UCSD-AML1 (cell line): ENCODE measurements around the gene HIPK4.
A peak's percentile ranks its signal among the peaks of the same experiment; 100 is the strongest.
"Not testable (repeated sequence)": the region's sequence is repeated elsewhere in the genome, so short reads cannot be mapped to it uniquely, and the experiment has no call there.

Experiments used
- DNase-seq: peaks from one replicate; lab custom pipeline; 2025; ENCODE audit not compliant: unreplicated experiment; lab: John Stamatoyannopoulos, UW

Gene HIPK4

GRCh38 chr19:40418040-40418439 is 28.1 kb upstream of the HIPK4 start:
- no peak for DNase-seq

GRCh38 chr19:40417643-40417981 is 27.6 kb upstream of the HIPK4 start:
- no peak for DNase-seq

DNA sequence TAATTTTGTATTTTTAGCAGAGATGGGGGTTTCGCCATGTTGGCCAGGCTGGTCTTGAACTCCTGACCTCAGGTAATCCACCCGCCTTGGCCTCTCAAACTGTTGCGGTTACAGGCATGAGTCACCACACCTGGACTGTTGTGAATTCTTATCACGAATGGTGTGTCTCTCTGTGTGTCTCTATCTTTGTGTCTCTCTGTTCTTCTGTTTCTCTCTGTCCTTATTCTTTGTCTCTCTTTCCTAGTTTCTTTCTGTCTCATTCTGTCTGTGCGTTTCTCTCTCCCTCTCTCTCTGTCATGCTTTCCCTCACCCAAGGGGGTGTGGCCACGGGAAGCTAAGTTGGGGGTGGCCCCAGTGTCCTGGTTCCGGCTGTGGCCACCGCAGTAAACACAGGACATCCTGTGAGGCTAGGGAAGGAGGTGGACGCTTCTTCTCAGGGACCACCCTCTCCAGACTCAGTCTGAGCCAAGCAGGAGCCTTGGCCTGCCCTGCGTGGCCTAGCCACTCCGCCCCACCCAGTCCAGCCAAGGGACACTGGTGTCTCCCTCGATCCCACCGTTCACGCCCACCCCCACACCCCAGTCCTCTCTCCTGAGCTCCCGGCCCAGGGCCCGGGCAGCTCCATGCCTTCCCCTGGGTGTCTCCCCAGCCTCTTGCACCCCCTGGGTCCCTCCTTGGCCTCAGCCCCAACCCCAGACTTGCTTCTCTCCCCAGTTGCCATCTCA is 27.1 kb upstream of the HIPK4 start:
- peak; percentile 90 for DNase-seq

- DNase-seq: no peak
These were observed 25.8 kb upstream of the HIPK4 start for GRCh38 chr19:40415768-40416167.

- no peak for DNase-seq
These were observed 24.9 kb upstream of the HIPK4 start for GRCh38 chr19:40414542-40415535.

DNA sequence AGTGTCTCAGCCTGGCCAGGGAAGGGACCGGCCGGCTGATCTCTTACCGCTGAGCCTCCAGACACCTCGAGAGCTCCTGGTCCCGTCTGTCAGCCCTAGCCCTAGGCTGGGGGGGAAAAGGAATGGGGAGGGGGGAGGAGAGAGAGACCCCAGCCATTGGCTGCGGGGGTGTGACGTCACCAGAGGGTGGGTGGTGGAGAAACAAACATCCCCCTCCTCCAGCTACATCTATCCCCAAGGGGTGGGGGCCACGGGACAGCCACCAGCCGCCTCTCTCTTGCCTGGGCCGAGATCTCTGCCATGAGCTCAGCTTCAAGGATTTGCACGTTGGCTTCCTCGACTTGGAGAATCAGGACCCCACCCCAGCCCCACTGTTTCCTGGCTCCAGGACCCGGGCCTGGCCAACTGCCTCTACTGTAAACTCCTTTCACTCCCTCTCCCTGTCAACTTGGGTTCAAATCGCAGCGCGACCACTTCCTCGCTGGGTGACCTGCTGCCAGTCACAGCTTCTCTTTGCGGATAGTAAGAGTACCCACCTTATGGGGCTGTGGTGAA is 23.4 kb upstream of the HIPK4 start, which contains the start of gene PRX:
TSS of gene PRX (minus strand) at position 88 of the 555 bp plus-strand sequence. CDS start 5,446 bp downstream, outside the sequence.
- peak; percentile 68 for DNase-seq

GRCh38 chr19:40412866-40413265 is 22.9 kb upstream of the HIPK4 start:
- no peak for DNase-seq

DNA sequence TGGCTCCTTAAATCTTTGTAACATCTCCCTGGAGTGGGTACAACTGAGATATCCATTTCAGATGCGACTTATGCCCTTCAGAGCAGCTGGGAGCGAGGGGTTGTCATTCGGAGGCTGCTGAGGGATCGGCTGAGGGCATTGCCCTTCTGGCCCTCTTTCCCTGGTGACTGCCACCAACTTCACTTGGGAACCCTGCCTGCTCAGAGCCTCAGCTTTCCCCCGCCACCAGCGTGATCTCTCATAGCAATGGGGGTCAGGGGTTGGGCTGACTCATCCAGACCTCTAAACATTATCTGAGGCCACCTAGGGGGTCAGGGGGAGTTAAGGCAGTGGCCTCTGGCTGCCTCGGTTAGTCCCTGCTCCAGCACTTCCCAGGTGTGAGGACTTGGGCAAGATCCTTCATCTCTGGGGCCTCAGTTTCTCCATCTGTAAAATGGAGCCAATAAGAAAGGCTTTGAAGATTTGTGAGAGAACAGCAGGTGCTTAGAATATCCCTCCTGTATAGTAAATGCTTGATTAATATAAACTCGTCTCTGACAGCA is 22.0 kb upstream of the HIPK4 start:
- DNase-seq: no peak

GRCh38 chr19:40411125-40411842 is 21.3 kb upstream of the HIPK4 start:
- DNase-seq: peak; percentile 47

DNA sequence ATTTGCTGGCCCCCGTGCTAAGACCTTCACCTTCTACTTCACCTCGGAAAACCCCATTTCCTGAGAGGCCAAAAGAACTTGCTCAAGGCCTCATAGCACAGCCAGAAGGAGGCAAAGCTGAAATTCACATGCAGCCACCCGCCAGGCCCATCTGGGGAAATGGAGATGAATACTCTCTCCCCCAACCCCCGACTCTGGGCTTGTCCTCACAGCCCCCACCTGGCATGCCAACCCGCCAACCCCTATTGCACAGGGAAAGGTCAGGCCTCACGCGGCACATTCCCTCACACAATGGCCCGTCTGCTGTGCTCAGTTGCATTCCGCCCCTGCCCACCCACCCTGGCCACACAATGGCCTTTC is 20.0 kb upstream of the HIPK4 start:
- no peak for DNase-seq

GRCh38 chr19:40408598-40408925 is 18.6 kb upstream of the HIPK4 start:
- DNase-seq: not testable (repeated sequence)

DNA sequence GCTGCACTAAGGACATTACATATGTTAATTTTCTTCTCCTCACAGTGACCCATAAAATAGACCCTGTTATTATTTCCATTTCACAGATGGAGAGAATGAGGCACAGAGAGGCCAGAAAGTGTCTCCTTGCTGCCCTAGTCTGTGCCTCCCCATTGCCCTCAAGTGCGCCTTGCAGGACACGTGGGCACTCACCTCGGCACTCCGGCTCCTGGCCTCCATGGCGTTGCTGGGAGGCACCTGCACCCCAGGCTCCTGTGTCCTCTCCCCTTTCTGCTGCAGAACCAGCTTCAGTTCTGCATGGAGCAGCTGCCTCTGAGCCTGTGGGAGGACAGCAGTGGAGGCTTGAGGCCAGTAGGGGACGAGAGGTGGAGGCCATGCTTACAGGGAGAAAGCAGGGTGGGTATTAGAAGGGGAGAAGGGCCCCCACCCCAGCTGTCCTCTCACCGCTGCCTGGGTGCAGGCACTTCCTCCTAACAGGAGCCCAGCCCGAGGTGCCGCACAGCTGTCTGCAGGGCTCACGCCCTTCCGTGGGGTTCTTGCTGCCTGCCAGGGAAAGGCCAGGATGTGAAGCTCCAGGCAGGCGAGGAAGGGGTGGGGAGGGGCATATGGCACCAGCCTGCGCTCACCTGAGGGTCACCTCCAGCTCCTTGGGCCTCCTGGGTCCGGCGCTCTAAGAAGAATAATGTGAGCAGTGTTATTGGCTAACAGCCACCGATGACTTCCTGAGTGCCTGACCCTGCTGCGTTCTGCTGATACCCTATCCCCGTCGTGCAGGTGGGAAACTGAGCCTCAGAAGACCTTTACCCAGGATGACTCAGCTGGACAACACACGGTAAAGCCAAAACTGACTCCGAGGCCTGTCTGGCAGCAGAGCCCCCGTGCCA is 18.0 kb upstream of the HIPK4 start:
- DNase-seq: no peak

GRCh38 chr19:40403262-40403984 is 13.4 kb upstream of the HIPK4 start:
- DNase-seq: peak; percentile 92

GRCh38 chr19:40400559-40400958 is 10.6 kb upstream of the HIPK4 start:
- DNase-seq: no peak

GRCh38 chr19:40398417-40399131 is 8.6 kb upstream of the HIPK4 start:
- no peak for DNase-seq

DNA sequence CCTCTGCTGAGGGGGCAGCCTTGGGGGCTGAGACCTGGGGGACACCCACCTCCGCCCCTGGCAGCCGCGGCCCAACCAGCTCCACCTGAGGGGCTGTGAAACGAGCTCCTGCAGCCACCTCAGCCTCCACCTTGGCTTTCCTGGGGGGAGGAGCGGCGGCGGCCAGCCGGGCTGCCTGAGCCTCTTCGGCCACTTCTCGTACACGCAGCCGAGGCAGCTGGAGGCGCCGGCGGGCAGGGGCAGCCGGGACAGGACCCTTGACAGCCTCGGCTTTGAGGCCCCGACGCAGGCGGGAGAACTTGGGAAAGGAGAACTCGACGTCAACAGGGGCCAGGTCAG is 7.6 kb upstream of the HIPK4 start:
- DNase-seq: no peak

- no peak for DNase-seq
These were observed 7.0 kb upstream of the HIPK4 start for GRCh38 chr19:40396886-40397567.

- no peak for DNase-seq
These were observed 6.0 kb upstream of the HIPK4 start for GRCh38 chr19:40395956-40396355.
